HG03095 (cell line): ENCODE results near the gene C5orf46.
A peak's percentile ranks its signal among the peaks of the same experiment; 100 is the strongest.
"Not testable (repeated sequence)": the region's sequence is repeated elsewhere in the genome, so short reads cannot be mapped to it uniquely, and the experiment has no call there.

Experiments
- ATAC-seq: cut with Tn5 transposase; IDR thresholded peaks from one replicate; pipeline ENCODE4 v1.9.1; 2021; ENCODE audit warnings: moderate library complexity; ENCODE audit not compliant: unreplicated experiment

Gene C5orf46

GRCh38 chr5:147906326-147907095, at the start of gene C5orf46:
Gene C5orf46 (minus strand): TSS chr5:147906538. CDS start chr5:147906501, 37 bp downstream.
- ATAC-seq = no peak

GRCh38 chr5:147954971-147955370, 48.6 kb upstream of the C5orf46 start:
- no peak for ATAC-seq

- peak; percentile 72 for ATAC-seq
Measured at GRCh38 chr5:147949711-147950573, 43.6 kb upstream of the C5orf46 start.

- not testable (repeated sequence) for ATAC-seq
Measured at GRCh38 chr5:147946658-147947274, 40.4 kb upstream of the C5orf46 start.

GRCh38 chr5:147939431-147940114, 33.2 kb upstream of the C5orf46 start:
- ATAC-seq = no peak

- ATAC-seq = no peak
Measured at GRCh38 chr5:147935032-147935431, 28.7 kb upstream of the C5orf46 start.

- peak; percentile 81 for ATAC-seq
Measured at GRCh38 chr5:147930769-147931168, 24.4 kb upstream of the C5orf46 start.

- no peak for ATAC-seq
Measured at GRCh38 chr5:147927901-147928300, 21.6 kb upstream of the C5orf46 start.

GRCh38 chr5:147925020-147925419, 18.7 kb upstream of the C5orf46 start:
- no peak for ATAC-seq

GRCh38 chr5:147921136-147921535, 14.8 kb upstream of the C5orf46 start:
- ATAC-seq = no peak

- ATAC-seq = no peak
Measured at GRCh38 chr5:147920420-147921030, 14.2 kb upstream of the C5orf46 start.

GRCh38 chr5:147918899-147919298, 12.6 kb upstream of the C5orf46 start:
- ATAC-seq = no peak

- no peak for ATAC-seq
Measured at GRCh38 chr5:147918101-147918685, 11.9 kb upstream of the C5orf46 start.

GRCh38 chr5:147913786-147914185, 7.4 kb upstream of the C5orf46 start:
- ATAC-seq = no peak

- ATAC-seq = no peak
Measured at GRCh38 chr5:147912011-147912410, 5.7 kb upstream of the C5orf46 start.

- no peak for ATAC-seq
Measured at GRCh38 chr5:147911427-147911826, 5.1 kb upstream of the C5orf46 start.

GRCh38 chr5:147904110-147904509, 2.2 kb downstream of the C5orf46 start:
- no peak for ATAC-seq

GRCh38 chr5:147902609-147903115, 3.7 kb downstream of the C5orf46 start:
- ATAC-seq = no peak

GRCh38 chr5:147901599-147902039, 4.7 kb downstream of the C5orf46 start:
- ATAC-seq = no peak

- ATAC-seq = no peak
Measured at GRCh38 chr5:147898875-147899401, 7.4 kb downstream of the C5orf46 start.
